NT2/D1 (cell line): ENCODE results near the gene PRRG4.
"Not testable (repeated sequence)": the region's sequence is repeated elsewhere in the genome, so short reads cannot be mapped to it uniquely, and the experiment has no call there.

ENCODE experiments used
- DNase-seq: peaks from one replicate; pipeline ENCODE4 v3.0.0-alpha.2; 2011; ENCODE audit warnings: low read depth, low spot score
- H3K27me3 ChIP-seq: 2 replicates; pipeline ENCODE4 v1.6.0; 2011; ENCODE audit warnings: mild to moderate bottlenecking; ENCODE audit not compliant: insufficient read length, insufficient read depth
- H3K36me3 ChIP-seq: 2 replicates; pipeline ENCODE4 v1.6.1; 2011; ENCODE audit warnings: mild to moderate bottlenecking, low read length, mixed read lengths; ENCODE audit not compliant: insufficient read depth, insufficient read length
- H3K4me1 ChIP-seq: 2 replicates; pipeline ENCODE4 v1.5.1; 2011; ENCODE audit not compliant: insufficient read depth, insufficient read length
- H3K4me3 ChIP-seq: 2 replicates; pipeline ENCODE4 v1.5.1; 2011; ENCODE audit warnings: low read depth; ENCODE audit not compliant: insufficient read length
- H3K9ac ChIP-seq: 2 replicates; pipeline ENCODE4 v1.6.0; 2011; ENCODE audit warnings: low read depth; ENCODE audit not compliant: insufficient read length
- H3K9me3 ChIP-seq: 2 replicates; pipeline ENCODE4 v1.5.1; 2011; ENCODE audit warnings: mild to moderate bottlenecking, low read length; ENCODE audit not compliant: insufficient read depth
- SUZ12 ChIP-seq: IDR thresholded peaks from 2 replicates; pipeline ENCODE4 v1.6.1; 2011; ENCODE audit not compliant: insufficient read length, insufficient read depth; ENCODE audit errors: extremely low read depth
- YY1 ChIP-seq: IDR thresholded peaks from 2 replicates; pipeline ENCODE4 v1.6.1; 2011; ENCODE audit not compliant: insufficient read length, insufficient read depth
- ZNF274 ChIP-seq: IDR thresholded peaks from 2 replicates; pipeline ENCODE4 v1.6.1; 2011; ENCODE audit warnings: mild to moderate bottlenecking, low read depth, low read length

The PRRG4 gene

GRCh38 chr11:32864555-32864954, 34.8 kb downstream of the PRRG4 start:
- H3K27me3 ChIP-seq = no peaks in the 10 kb centered on the region
- no peaks in the 10 kb centered on the region for H3K36me3 ChIP-seq
- H3K4me1 ChIP-seq = no peaks in the 10 kb centered on the region
- no peaks in the 10 kb centered on the region for H3K9me3 ChIP-seq
- no peak for DNase-seq
- TF ChIP-seq YY1 (no peak), ZNF274 (no peak), SUZ12 (no peak)
- no peak overlapping the region for H3K4me3 ChIP-seq
- H3K9ac ChIP-seq = no peak overlapping the region

GRCh38 chr11:32868752-32869151, 39.0 kb downstream of the PRRG4 start:
- not testable (repeated sequence) for H3K36me3 ChIP-seq, H3K4me1 ChIP-seq, H3K9me3 ChIP-seq, DNase-seq, H3K4me3 ChIP-seq, H3K27me3 ChIP-seq, H3K9ac ChIP-seq

- H3K4me1 ChIP-seq = peaks cover 3% of the 10 kb centered on the region
- H3K9me3 ChIP-seq = no peaks in the 10 kb centered on the region
- H3K36me3 ChIP-seq = no peaks in the 10 kb centered on the region
- H3K4me3 ChIP-seq = no peak overlapping the region
- no peak for TF ChIP-seq SUZ12
- no peak for TF ChIP-seq ZNF274
- TF ChIP-seq YY1 = no peak
- DNase-seq = no peak
- H3K9ac ChIP-seq = no peak overlapping the region
- H3K27me3 ChIP-seq = no peaks in the 10 kb centered on the region
These were observed 40.9 kb downstream of the PRRG4 start for GRCh38 chr11:32870676-32871075.

- no peak for DNase-seq
- H3K9me3 ChIP-seq = no peaks in the 10 kb centered on the region
- TF ChIP-seq YY1 = no peak
These were observed 44.4 kb downstream of the PRRG4 start for GRCh38 chr11:32874132-32874531.

GRCh38 chr11:32881286-32881685, 51.6 kb downstream of the PRRG4 start:
- no peaks in the 10 kb centered on the region for H3K36me3 ChIP-seq
- TF ChIP-seq YY1 (no peak), ZNF274 (no peak), SUZ12 (no peak)
- H3K9ac ChIP-seq = no peak overlapping the region
- 0 out of 2 replicates have a peak, but pooled peaks cover 6% of the 10 kb centered on the region for H3K9me3 ChIP-seq
- H3K4me1 ChIP-seq = no peaks in the 10 kb centered on the region
- no peak overlapping the region for H3K4me3 ChIP-seq
- H3K27me3 ChIP-seq = no peaks in the 10 kb centered on the region
- DNase-seq = no peak

More at GRCh38 chr11:32874132-32874531, 44.4 kb downstream of the PRRG4 start:
- Histone ChIP-seq H3K9ac (no peak overlapping the region), H3K27me3 (no peaks in the 10 kb centered on the region), H3K4me3 (no peak overlapping the region), H3K4me1 (peaks cover 3% of the 10 kb centered on the region), H3K36me3 (no peaks in the 10 kb centered on the region)

GRCh38 chr11:32883421-32883820, 53.7 kb downstream of the PRRG4 start:
- no peak overlapping the region for H3K9ac ChIP-seq
- no peaks in the 10 kb centered on the region for H3K27me3 ChIP-seq
- DNase-seq = no peak
- H3K36me3 ChIP-seq = no peaks in the 10 kb centered on the region
- peaks cover 15% of the 10 kb centered on the region; the same call in 1 of the 2 replicates for H3K9me3 ChIP-seq
- no peak for TF ChIP-seq ZNF274
- TF ChIP-seq SUZ12 = no peak
- no peak for TF ChIP-seq YY1
- H3K4me1 ChIP-seq = no peaks in the 10 kb centered on the region
- no peak overlapping the region for H3K4me3 ChIP-seq

GRCh38 chr11:32884023-32884422, 54.3 kb downstream of the PRRG4 start:
- H3K9ac ChIP-seq = no peak overlapping the region
- H3K4me3 ChIP-seq = no peak overlapping the region
- H3K9me3 ChIP-seq = peaks cover 21% of the 10 kb centered on the region; the same call in 1 of the 2 replicates
- no peak for DNase-seq
- no peaks in the 10 kb centered on the region for H3K27me3 ChIP-seq
- no peaks in the 10 kb centered on the region for H3K4me1 ChIP-seq
- H3K36me3 ChIP-seq = no peaks in the 10 kb centered on the region
- no peak for TF ChIP-seq ZNF274
- no peak for TF ChIP-seq SUZ12
- TF ChIP-seq YY1 = no peak

GRCh38 chr11:32884770-32885384, 55.1 kb downstream of the PRRG4 start:
- Histone ChIP-seq H3K36me3 (no peaks in the 10 kb centered on the region), H3K4me3 (no peak overlapping the region), H3K9ac (no peak overlapping the region), H3K4me1 (no peaks in the 10 kb centered on the region), H3K27me3 (no peaks in the 10 kb centered on the region), H3K9me3 (peaks cover 25% of the 10 kb centered on the region; the same call in 1 of the 2 replicates)
- no peak for DNase-seq
- no peak for TF ChIP-seq ZNF274
